Activated CD4-positive, alpha-beta T cell treated with anti-CD3 and anti-CD28 coated beads for 48 hours (primary cell): ENCODE results near the gene PALMD.
A peak's percentile ranks its signal among the peaks of the same experiment; 100 is the strongest.

Source experiments
- DNase-seq: peaks from one replicate; pipeline ENCODE4 v3.0.0-alpha.2; 2020

Gene PALMD

DNA sequence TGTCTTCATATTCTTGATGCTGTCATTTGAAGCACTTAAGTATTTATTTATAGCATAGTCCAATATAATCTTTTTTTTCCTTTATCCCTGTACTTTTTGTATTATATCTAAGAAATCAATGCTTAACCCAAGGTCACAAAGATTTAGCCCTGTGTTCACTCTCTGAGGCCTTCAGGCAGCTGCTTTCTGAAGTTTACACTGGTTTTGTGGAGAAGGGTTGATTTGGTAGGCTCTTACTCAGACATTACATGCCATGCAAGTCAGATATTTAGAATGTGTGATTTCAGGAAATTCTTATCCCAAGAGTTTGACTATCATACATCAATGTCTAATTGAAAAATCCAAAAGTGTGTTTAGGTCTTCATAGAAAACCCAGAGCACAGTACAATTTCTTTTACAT lies 56.3 kb downstream of the PALMD start:
- no peak for DNase-seq

DNA sequence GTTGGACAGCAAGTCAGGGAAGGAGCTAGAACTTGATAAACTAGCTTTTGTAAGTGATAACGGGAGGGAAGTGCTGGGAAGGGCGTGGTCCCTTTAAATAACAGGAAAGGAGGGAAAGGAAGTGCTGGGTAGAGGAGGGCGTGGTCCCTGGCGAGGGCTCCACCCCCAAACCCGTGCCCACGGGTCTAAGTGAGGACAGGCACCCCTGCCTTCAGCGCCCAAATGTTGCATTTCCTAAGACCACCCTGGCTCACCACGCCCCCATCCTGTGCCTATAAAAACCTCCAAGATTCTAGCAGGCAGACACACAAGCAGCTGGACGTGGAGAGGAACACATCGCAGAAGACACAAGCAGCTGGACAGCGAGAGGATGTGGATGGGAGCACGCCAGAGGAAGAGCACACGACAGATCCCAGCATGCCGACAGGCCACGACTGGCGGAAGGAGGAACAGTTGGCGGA lies 58.5 kb downstream of the PALMD start:
- DNase-seq = no peak

DNA sequence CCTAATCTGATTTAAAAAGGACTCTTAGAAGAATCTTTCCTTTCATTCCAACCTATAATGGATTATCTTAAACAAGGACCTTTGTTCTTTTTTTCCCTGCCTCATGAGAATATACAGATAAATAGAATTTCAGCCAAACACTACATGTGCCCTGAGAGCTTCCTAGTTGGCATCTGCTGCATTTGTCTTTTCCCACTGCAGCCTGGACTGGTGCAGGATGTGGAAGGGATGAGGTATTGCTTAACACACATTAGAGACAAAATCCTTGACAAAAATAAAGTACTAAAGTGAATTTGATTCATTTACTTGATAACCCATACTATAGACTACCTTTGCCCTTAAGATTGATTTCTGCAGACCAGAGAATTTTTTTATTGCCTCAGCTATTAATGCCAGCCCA lies 59.5 kb downstream of the PALMD start:
- DNase-seq = no peak

GRCh38 chr1:99707535-99708142 lies 61.7 kb downstream of the PALMD start:
- DNase-seq = peak; percentile 77

DNA sequence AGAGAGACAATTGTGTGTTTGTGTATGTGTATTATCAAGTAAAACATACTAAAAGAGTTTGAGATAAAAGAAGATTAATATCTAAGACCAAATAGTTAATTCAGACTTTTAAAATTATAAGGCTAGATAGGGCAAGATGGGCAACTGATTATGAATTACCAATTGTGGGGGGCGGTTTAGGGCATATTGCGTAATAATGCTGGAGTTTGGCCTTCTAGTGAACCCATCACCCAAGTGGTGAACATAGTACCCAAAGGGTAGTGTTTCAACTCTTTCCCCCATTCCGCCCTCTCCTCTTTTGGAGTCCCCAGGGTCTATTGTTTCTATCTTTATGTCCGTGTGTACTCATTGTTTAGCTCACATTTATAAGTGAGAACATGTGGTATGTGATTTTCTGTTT lies 65.1 kb downstream of the PALMD start:
- no peak for DNase-seq

DNA sequence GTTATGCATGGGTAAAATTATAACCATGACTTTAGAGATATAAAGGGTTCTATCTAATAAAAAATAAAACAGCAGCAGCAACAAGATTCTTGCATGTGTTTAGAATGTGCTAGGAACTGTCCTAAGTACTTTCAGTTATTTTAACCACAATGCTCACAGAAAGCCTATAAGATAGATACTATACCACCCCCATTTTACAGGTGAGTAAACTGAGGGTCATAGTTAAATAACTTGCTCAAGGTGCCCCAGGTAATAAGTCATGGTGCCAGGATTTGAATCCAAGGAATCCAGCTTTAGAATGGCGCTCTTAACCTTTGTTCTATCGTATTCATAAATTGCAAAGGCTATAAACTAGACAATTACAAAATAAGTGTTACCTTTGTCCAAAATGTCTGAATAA lies 67.1 kb downstream of the PALMD start:
- no peak for DNase-seq

DNA sequence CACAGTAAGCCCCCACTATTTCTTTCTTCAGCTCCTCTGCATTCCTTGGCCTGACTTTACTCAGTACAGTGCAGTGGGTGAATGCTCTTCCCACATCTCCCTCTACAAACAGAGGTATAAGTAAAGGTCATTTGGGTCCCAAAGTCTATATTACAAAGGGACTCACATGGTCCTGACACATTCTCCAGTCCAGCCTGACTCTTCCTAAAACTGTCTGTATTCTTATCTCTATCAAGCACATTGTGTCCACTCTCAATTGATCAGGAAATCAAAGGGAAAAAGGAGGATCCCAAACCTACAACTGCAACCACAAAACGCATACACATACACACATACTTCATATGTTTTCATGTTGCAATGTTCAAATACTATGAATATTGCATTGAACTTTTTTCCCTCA lies 71.1 kb downstream of the PALMD start:
- DNase-seq = no peak

DNA sequence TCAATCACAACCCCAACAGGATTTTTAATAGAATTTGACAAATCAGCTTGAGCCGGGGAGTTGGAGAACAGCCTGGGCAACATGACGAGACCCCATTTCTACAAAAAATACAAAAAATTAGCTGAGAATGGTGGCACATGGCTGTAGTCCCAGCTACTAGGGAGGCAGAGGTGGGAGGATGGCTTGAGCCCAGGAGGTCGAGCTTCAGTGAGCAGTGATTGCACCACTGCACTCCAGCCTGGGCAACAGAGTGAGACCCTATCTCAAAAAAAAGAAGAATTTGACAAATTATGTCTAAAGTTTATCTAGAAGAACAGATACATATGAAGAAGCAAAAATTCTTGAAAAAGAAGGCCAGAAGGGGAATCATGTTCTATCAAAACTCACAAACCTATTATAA lies 77.3 kb downstream of the PALMD start:
- DNase-seq = no peak

DNA sequence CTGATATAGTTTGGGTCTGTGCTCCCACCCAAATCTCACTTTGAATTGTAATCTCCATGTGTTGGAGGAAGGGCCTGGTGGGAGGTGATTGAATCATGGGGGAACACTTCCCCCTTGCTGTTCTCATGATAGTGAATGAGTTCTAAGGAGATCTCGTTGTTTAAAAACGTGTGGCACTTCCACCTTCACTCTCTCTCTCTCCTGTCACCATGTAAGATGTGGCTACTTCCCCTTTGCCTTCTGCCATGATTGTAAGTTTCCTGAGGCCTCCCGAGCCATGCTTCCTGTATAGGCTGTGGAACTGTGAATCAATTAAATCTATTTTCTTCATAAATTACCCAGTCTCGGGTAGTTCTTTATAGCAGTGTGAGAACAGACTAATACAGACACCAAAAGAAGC lies 80.1 kb downstream of the PALMD start:
- no peak for DNase-seq

GRCh38 chr1:99726407-99726806 lies 80.5 kb downstream of the PALMD start:
- DNase-seq = no peak

DNA sequence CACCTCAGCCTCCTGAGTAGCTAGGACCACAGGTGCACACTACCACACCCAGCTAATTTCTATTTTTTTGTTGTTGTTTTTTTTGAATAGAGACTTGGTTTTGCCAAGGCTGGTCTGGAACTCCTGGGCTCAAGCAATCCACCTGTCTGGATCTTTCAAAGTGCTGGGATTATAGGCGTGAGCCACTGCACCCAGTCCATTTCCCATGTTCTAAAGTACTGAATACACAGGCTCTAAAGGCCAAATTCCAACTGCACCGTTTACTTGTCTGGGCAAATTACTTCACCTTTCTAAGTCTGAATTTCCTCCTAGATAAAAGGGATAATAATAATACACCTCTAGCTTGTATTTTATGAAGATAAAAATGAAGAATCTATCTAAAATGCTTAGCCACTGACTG lies 80.9 kb downstream of the PALMD start:
- no peak for DNase-seq

GRCh38 chr1:99727575-99728185 lies 81.8 kb downstream of the PALMD start:
- no peak for DNase-seq

- no peak for DNase-seq
Observed at GRCh38 chr1:99728494-99729235, 82.8 kb downstream of the PALMD start.

DNA sequence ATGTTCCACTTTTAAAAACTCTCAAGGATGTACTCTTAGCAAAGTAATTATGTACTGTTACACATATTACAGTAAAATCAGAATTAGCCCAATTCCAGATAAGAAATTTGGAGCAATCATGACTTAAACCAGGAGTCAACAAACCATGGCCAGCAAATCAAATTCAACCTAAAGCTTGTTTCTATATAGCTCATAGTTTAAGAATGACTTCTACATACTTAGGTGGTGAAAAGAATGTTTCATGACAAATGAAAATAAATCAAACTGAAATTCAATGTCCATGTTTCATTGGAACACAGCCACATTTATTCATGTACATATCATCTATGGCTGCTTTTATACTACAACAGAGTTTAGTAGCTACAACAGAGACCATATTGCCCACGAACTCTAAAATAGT lies 85.5 kb downstream of the PALMD start:
- no peak for DNase-seq

DNA sequence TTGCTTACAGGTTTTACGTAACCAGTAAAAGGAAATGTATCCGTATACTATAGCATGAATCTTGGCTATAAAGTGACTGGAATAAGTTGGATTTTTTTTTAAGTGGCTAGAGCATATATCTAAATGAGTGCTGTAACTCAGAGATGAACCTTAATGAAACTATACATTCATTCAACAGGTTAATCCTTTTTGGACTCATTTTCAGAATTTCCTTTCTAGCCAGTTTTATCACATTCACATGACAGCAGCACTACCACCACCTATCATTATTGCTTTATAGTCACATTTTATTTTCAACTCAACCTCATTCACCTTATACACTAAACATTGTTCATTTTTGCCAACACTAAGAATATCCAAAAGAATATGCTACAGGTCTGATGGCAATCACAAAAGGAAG lies 89.9 kb downstream of the PALMD start:
- no peak for DNase-seq

GRCh38 chr1:99737016-99737415 lies 91.1 kb downstream of the PALMD start:
- DNase-seq = no peak

- no peak for DNase-seq
Observed at GRCh38 chr1:99738858-99739465, 93.0 kb downstream of the PALMD start.

GRCh38 chr1:99740141-99740540 lies 94.2 kb downstream of the PALMD start:
- DNase-seq = no peak
